ENCODE results near the gene ALX4.

GRCh38 chr11:44349328-44349727 is 39.4 kb upstream of the ALX4 start:
- no peak for TF ChIP-seq YY1 (IDR thresholded peaks at IDR 0.05; ENCODE audit: insufficient read depth, insufficient read length)
- no peak for TF ChIP-seq ZNF274 (IDR thresholded peaks at IDR 0.05; ENCODE audit: low read depth, low read length)
- TF ChIP-seq SUZ12 (IDR thresholded peaks at IDR 0.05; ENCODE audit: extremely low read depth, insufficient read depth, insufficient read length) = no peak

Data from NT2/D1 (cell line).